ENCODE measurements around the gene TMEM14C.

The TMEM14C gene

GRCh38 chr6:10771371-10771894 is 48.6 kb downstream of the TMEM14C start:
- DNase-seq, result no peak

GRCh38 chr6:10778230-10778629 is 55.4 kb downstream of the TMEM14C start:
- no peak for DNase-seq

- DNase-seq, result no peak
These were observed 56.2 kb downstream of the TMEM14C start for GRCh38 chr6:10779076-10779475.
